Hematopoietic multipotent progenitor cell treated with erythropoietin and hydrocortisone succinate and interleukin-3 and kit ligand, for 8 days (in vitro differentiated cells): ENCODE measurements around the gene MSX1.
A peak's percentile ranks its signal among the peaks of the same experiment; 100 is the strongest.

Experiments
- DNase-seq: peaks from one replicate; pipeline ENCODE4 v3.0.0-alpha.2; 2015

MSX1 gene

DNA sequence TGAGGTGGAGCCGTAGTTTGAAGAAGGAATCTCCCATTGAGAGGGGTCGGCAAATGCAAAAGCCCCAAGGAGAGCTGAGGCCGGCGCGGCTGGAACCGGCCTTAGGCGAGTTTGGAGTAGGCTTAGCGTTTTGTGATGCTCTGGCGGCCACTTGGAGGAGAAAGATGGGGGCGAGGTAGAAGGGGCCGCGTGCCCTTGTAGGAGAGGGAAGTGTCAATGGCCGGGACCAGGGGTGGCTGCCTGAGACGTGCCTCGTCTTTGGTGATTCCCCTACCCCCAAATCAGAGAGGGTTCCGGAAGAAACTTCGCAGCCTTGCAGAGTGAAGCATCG lies 11.7 kb downstream of the MSX1 start:
- DNase-seq, result no peak

DNA sequence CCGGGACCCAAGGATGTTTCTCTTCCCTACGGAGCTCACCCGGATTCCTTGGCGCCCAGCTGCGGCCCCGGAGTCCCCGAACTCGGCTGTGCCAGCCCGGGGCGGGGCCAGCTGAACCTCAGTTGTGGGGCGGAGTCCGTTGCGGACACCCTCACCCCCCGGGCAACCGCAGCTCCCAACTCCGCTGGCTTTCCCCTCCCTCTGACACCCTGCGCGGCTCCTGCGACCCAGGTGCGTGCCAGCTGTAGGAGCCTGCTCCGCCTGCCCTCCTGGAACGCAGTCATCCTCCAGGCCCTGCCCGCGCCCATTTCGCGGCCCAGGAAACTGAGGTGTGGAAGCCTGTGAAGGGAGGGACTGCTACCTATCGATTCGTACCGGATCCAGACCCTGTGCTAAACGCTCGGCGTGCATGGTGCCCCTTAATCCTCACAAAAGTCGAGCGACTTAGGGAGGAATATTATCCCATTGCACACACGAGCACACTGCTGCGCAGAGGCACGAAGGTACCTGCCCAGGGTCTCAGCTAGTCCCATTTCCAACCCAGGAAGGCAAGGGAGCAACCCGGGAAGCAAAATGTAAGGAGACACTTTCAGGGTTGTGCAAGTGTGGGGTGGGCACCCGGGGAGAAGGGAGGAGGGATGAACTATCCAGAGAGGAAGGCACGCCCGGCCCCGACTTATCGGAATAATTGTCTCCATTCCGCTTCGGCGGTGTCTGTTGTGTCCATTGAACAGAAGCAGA lies 12.3 kb downstream of the MSX1 start:
- no peak for DNase-seq

DNA sequence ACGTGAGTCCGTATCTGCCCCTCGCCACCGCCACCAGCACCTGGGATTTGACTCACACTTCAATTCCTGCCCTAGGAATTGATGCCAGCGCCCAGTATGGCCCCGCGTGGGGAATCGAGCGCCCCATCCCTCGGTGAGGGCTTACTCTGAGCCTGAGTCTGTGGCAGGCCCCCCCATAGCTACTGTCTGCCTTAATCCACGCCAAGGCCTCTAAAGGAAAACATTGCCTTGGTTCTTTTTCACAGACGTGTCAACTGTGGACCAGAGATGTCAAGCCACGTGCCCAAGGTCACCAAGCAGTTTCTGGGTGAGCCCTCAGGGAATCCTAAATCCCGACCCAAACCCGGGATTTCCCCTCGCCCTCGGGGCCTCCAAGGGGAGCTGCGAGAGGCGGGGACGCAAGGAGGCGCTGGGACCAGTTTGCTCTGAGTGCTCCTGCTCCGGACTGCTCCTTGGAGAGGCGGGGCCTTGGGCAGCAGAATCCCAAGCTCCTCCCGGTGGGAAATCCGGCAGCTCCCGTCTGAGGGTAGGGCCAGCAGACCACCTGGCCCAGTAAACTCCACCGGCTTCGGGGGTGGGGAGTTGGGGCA lies 12.9 kb downstream of the MSX1 start:
- no peak for DNase-seq

DNA sequence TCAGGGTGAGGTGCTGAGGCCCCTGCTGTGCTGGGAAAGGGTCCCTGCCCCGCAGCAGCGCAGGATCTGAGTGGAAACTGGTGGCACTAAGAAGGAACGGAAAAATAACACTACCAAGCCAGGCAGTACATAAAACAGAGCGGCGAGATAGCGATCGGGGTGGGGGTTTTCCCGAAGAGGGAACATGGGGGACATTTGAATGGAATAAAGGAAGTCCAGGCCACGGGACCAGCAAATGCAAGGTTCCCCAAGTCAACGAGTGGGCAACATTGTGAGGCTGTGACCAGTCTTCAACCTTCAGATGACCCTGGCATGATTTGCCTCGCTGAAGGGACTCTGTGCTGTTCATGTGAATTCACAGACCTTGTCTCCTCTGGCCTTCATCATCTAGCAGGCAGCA lies 13.7 kb downstream of the MSX1 start:
- no peak for DNase-seq

DNA sequence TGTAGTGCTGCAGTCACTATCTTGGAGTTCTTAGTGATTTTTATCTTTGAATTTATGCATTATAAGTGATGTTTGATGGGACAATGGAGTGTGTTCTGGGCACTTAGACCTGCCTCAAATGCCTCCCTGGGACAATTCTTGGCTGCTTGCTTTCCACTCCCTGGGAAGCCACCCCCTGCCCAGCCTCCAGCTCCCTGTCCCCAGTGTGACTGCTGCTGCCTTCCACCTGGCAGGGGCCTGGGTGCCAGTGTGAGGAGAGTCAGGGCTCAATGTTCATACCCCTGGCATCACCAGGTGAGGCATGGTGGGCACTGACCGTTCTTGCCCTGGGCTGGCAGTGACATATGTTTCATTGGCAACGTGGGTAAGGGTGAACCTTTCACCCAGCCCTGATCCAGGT lies 14.8 kb downstream of the MSX1 start:
- DNase-seq, result no peak

DNA sequence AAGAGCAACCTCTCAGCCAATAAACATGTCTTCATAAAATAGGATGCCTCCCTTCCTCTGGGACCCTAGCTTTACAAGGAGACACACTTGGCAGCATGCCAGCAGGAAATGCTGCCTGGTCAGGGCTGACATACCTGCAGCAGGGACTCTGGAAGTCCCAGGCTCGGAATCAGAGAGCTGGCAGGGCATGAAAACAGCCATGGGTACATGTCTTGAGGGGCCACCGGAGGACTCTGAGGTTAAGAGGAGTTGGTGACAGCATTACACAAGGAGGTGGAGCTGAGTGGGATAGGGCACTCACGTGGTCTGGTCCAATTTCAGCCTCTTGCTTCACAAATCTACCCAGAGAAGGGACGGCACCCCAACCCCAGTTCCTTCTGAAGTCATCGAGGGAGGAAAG lies 15.7 kb downstream of the MSX1 start:
- no peak for DNase-seq

DNA sequence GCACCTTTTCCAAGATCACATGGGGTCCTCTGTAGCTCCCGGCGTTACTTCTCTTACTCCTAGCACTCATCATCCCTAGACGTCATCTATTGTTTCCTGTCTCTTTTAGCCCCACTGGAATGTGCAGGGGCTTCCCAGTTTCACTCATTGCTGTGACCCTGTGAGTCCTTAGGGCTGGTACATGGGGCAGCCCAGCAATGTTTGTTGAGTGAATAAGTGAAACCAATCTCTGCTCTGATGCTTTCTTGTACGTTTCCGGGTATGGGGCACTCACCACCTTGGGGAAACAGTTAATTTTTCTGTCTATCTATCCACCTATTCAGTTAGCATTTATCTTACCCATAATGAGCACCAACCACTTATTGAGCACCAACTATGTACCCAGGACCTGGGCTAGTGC lies 16.1 kb downstream of the MSX1 start:
- DNase-seq, result no peak

DNA sequence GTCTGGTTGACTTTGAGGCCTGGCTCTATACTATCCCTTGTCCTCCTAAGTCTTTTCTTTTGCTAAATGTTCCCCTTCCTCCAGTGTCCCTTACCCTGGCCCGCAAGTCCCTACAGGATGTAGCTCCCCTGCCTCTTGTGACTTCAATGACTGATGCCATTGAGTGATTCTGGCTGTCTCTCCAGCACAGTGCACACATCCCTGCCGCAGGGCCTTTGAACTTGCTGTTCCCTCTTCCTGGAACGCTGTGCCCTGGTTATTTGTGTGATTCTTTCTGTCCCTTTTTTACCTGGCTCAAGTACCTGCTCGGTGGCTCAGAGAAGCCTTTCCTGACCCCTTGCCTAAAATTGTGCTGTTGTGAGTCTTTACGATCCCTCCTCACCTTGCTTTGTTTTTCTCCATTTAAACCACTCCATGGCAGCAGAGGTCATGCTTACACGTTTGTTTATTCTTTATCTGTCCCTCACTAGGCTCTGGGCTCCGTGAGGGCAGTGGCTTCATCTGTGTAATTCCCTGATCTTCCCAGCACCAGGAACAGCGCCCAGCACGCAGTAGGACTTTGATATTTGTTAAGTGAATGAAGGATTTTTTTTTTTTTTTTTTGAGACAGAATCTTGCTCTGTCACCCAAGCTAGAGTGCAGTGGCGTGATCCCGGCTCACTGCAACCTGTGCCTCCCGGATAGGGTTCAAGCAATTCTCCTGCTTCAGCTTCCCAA lies 17.6 kb downstream of the MSX1 start:
- DNase-seq, result no peak

DNA sequence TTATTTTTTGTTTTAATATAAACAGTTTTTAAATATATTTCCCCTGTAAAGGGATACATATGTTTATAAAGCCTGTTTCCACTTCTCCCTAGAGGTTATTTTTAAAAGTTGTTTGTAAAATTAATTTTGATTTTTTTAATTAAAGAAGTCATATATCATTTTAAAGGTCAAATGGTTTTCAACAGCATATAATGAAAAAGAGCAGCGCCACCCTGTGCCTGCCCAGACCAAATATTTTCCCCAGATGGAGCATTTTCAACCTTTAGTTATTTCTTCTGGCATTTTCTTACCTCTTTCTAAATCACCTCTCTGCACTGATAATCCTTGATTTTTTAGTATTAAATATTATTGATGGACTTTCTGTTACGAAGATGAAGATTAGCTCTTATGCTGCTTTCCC lies 21.0 kb downstream of the MSX1 start:
- DNase-seq, result no peak

DNA sequence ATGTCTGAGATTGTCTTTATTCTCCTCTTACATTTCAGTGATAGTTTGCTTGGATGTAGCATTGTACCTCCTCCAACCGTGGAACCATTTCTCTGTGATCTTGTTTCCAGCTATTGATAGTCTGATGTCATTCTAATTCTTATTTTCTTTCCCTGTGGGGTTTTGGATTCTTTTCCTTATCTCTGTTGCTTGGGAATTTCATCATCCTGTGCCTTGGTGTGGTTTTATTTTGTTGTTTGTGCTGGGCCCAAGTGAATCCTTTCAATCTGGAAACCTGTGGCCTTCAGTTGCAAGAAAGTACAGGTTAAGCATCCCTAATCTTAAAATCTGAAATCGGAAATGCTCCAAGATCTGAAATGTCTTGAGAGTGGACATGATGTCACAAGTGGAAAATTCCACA lies 22.0 kb downstream of the MSX1 start:
- DNase-seq, result no peak

DNA sequence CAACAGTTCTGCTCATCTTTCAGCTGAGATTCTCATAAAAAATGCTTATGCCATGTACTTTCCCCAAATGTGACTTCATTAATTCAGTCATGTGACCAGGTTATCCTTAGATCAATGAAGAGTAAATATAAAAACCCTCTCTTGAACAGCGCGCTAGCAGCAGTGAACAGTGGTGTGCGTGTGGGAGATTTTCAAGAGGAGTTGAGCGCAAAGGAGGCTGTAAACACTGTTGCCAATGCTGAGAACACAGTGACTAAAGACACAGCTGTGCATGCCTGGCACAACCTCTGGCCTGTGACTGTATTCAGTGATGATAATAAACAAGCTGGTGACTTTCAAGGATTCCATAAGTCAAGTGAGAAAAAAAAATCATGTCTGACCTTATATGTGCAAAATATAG lies 25.1 kb downstream of the MSX1 start:
- no peak for DNase-seq

DNA sequence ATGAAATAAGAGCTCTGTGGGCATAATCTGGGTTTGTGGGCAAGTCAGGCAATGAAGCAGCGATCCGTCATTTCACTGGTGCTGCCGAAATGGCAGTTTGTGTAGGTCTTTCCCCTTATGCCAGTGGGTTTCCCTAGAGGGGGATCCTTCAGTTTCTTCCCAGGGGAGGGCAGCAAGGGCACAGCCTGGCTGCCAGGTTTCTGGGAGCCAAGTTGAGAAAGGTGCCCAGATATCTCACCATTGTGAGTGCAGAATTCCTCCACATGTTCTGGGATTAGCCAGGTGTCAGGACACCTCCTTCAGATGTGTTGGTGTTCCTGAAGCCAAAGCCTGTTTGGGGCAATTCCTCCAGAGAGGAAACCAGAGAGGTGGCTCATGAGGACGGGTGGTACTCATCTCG lies 28.0 kb downstream of the MSX1 start:
- no peak for DNase-seq

DNA sequence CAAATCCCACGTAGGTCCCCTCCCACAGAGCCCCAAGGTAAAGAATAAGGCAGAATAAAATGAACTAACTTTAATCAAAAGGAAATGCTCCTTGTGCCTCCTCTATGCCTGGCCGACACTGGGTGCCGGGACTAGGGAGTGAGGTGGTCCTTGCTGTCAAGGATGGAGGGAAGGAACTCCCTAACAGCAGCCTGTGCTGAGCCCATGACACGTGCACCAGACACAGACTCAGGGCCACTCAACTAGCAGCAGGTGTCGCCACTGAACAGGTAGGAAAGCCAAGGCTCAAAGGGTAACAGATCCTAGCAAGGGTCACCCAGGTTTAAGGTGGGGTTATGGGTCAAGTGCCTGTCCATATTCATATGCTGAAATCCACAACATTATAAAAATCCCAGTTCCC lies 29.2 kb downstream of the MSX1 start:
- no peak for DNase-seq

DNA sequence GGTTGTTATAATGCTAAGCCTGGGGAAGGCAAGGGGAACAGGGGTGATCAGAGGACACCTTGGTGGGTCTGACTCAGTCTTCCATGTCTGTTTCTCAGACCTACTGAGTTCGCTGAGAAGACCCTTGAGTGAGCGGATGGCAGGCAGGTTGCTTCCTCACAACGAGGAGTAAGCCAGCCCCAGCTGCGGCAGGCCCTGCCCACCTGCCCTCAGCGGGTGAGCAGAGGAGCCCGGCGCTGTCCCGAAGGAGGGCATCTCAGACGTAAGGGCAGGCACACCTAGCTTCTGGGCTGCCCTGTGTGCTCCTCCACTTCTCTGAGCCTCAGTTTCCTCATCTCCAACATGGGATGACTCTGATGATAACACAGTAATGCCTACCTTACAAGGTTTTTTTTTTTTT lies 30.3 kb downstream of the MSX1 start:
- DNase-seq, result no peak

DNA sequence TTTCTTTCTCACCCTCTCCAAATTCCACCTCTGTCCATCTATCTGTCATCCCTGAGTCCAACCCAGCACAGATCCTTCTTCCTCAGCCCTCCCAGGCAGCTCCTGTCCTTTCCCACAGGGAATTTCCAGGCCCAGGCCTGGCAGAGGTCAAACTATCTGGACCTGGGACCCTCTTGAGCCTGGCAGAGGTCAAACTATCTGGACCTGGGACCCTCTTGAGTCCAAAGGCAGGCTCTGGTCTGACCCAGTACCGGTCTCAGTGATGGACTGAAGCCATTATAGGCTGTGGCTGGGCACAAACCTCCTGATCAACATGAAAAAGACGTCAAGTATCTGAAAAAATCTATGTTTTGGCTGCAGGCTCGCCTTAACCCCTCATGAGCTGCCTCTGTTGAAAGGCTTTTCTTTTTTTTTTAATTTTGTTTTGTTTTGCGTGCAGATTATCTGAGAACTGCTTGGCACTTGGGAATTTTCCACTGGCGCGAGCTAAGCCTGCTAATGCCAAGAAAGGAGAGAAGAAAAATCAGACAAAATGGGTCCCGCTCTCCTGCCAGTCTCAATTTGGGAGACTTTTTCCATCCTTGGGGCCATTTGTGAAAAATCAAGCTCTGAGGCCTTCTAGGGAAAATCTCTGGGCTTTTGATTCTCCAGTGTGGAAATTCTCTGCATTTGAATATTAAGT lies 31.2 kb downstream of the MSX1 start:
- DNase-seq, result no peak

DNA sequence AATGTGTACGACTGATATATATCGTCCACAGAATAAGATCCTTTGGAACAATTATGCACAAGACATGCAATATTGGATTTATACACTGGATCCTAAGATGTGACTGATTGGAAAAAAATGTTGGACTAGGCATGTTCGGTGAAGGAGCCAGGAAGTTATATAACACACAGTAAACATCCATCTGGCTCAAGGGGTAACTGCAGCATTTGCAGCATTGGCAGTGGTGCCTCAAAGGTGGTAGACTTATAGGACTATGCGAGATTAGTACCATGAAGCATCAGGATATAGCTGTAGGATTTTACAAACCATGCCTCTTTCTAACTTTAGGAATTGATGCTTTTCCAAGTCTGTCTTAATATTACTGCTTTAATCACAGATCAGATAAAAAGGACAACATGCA lies 34.3 kb downstream of the MSX1 start:
- DNase-seq, result no peak

DNA sequence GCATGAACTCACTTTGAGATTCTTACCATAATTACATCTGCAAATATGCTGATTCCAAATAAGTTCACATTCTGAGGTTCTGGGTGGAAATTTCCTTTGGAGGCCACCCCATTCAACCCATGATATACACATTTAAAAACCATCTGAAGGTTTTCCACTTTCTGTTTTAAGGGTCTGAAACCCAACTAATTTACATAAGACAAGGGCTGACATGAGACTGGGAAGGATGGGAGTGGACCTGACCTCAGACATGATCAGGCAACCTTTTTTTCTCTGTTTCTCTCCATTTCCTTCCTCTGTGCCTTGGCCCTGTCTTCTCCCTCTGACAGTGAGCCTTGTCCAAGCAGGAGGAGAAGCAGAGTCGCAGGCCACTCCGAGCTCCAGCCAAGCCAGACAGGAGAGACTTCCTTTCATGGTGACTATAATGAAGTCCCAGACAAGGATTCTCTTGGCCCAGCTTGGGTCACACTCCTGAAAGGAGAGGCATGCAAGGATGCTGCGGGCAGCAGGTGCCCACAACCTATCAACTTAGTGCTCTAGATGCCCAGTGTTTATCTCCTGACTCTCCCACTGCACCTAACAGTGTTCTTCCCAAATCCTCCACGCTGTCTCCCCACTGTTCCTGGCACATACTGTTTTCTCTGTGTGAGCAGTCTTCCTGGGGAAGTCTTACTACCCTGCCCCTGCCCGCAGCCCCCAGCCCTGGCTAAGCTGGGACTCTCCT lies 39.9 kb downstream of the MSX1 start:
- no peak for DNase-seq

DNA sequence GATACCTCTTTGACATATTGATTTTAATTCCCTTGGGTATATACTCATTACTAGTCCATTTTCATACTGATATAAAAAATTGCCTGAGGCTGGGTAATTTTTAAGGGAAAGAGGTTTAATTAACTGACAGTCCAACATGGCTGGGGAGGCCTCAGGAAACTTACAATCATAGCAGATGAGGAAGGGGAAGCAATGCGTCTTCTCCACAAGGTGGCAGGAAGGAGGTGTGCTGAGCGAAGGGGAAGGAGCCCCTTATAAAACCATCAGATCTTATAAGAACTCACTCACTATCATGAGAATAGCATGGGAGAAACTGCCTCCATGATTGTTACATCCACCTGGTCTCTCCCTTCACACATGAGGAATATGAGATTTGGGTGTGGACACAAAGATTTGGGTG lies 42.4 kb downstream of the MSX1 start:
- DNase-seq, result peak; percentile 9

DNA sequence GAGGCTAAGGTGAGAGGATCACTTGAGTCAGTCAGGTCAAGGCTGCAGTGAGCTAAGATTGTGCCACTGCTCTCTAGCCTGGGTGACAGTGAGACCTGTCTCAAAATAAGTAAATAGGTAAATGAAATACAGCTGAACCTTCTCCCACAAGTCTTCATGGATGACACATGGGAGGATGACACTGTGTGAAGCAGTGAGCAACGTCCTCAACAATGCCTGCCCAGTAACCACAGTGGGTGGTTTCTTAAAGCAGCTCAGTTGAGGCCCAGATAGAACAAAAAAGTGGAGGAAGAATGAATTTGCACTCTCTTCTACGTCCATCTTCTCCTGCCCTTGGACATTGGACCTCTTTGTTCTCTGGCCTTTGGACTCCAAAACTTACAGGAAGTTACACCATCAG lies 52.7 kb downstream of the MSX1 start:
- DNase-seq, result no peak

DNA sequence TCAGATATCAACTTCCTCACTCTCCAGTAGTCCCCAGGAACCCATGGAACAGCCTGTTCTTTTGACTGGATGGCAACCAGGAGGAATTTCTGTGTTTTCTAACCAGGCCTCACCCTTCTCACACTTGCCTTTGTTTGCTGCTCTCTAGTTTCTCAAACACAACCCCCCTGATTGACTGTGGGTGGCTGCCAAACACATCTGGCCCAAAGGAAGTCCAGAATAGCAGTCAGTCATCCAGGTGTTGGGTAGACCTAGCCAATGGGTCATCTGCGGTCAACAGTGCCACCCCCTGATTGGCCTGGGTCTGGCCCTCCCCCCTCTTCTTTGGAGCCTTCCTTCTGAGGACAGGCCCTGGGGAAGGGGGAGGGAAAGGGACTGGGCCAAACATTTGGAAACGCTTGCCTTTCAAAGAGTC lies 53.7 kb downstream of the MSX1 start:
- DNase-seq, result no peak
